Neutrophil (primary cell): ENCODE results near the gene C17orf78.
"Not testable (repeated sequence)": the region's sequence is repeated elsewhere in the genome, so short reads cannot be mapped to it uniquely, and the experiment has no call there.

ENCODE experiments used
- H3K27ac ChIP-seq: fragments of 200-600 bp; sonication (generic); 2 replicates; pipeline ENCODE4 v1.5.1; 2016; ENCODE audit warnings: mild to moderate bottlenecking, moderate library complexity
- H3K27me3 ChIP-seq: fragments of 200-600 bp; sonication (generic); 2 replicates; pipeline ENCODE4 v1.6.0; 2016; ENCODE audit warnings: mild to moderate bottlenecking
- H3K36me3 ChIP-seq: fragments of 200-600 bp; sonication (generic); 2 replicates; pipeline ENCODE4 v1.5.1; 2017
- H3K4me1 ChIP-seq, 2 experiments: fragments of 200-600 bp in 1 of 2; sonication (generic) in 1 of 2; 1 replicate in 1 of 2; 2 replicates in 1 of 2; pipeline versions ENCODE4 v1.5.1 to v1.6.1; 2013 to 2016; ENCODE audit warnings: low read depth in 1 of 2, low read length in 1 of 2, mild to moderate bottlenecking in 1 of 2, moderate library complexity in 1 of 2; ENCODE audit not compliant: control insufficient read depth in 1 of 2, insufficient read depth in 1 of 2
- H3K4me3 ChIP-seq, 2 experiments: fragments of 200-600 bp in 1 of 2; sonication (generic) in 1 of 2; 1 replicate in 1 of 2; 2 replicates in 1 of 2; pipeline ENCODE4 v1.5.1; 2013 to 2016; ENCODE audit warnings: low read depth in 1 of 2, low read length in 1 of 2, mild to moderate bottlenecking in 1 of 2, moderate library complexity in 1 of 2
- H3K9me3 ChIP-seq: fragments of 200-600 bp; sonication (generic); 2 replicates; pipeline ENCODE4 v1.5.1; 2016
- TF ChIP-seq, protein P1 (sequence below): fragments of 200-600 bp; sonication (generic); IDR thresholded peaks from 2 replicates; pipeline ENCODE4 v1.5.1; 2016; ENCODE audit warnings: antibody characterized with exemption

The C17orf78 gene

DNA sequence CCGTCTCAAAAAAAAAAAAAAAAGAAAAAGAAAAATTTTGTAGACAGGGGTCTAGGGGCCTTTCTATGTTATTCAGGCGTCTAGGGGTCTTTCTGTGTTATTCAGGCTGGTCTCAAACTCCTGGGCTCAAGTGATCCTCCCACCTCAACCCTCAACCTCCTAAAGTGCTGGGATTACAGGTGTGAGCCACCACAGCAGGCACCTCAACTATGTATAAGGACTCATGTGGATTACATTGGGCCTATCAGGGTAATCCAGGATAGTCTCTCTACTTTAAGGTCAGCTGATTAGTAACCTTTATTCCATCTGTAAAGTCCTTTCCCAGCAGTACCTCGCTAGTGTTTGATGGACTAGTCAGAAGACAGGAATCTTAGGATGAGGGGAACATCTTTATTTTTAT lies 53.3 kb downstream of the C17orf78 start:
- H3K4me1 ChIP-seq = no peaks in the 10 kb centered on the region
- no peak overlapping the region for H3K27ac ChIP-seq
- peaks cover 32% of the 10 kb centered on the region for H3K36me3 ChIP-seq
- H3K9me3 ChIP-seq = no peaks in the 10 kb centered on the region
- TF ChIP-seq, protein P1, sequence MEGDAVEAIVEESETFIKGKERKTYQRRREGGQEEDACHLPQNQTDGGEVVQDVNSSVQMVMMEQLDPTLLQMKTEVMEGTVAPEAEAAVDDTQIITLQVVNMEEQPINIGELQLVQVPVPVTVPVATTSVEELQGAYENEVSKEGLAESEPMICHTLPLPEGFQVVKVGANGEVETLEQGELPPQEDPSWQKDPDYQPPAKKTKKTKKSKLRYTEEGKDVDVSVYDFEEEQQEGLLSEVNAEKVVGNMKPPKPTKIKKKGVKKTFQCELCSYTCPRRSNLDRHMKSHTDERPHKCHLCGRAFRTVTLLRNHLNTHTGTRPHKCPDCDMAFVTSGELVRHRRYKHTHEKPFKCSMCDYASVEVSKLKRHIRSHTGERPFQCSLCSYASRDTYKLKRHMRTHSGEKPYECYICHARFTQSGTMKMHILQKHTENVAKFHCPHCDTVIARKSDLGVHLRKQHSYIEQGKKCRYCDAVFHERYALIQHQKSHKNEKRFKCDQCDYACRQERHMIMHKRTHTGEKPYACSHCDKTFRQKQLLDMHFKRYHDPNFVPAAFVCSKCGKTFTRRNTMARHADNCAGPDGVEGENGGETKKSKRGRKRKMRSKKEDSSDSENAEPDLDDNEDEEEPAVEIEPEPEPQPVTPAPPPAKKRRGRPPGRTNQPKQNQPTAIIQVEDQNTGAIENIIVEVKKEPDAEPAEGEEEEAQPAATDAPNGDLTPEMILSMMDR = no peak
- H3K4me3 ChIP-seq = no peak overlapping the region
- no peaks in the 10 kb centered on the region for H3K27me3 ChIP-seq

DNA sequence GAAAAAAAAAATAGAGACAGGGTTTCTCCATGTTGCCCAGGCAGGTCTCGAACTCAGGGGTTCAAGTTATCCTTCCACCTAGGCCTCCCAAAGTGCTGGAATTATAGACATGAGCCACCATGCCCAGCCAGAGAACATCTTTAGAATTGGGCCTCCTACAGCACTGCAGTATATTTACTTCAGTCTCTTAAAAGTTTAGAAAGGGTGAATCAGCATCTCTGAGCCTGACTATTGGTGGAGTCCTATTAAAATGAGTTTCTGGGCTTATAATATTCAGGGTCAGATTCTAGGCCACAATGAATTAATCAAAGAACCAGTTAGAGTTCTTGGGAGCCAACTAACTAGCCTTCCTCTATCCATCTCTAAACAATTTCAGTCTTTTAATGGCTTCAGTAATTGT lies 53.7 kb downstream of the C17orf78 start:
- TF ChIP-seq, protein P1 = no peak
- Histone ChIP-seq H3K4me1 (no peaks in the 10 kb centered on the region), H3K36me3 (peaks cover 28% of the 10 kb centered on the region), H3K27ac (no peak overlapping the region), H3K27me3 (no peaks in the 10 kb centered on the region), H3K4me3 (no peak overlapping the region), H3K9me3 (no peaks in the 10 kb centered on the region)

DNA sequence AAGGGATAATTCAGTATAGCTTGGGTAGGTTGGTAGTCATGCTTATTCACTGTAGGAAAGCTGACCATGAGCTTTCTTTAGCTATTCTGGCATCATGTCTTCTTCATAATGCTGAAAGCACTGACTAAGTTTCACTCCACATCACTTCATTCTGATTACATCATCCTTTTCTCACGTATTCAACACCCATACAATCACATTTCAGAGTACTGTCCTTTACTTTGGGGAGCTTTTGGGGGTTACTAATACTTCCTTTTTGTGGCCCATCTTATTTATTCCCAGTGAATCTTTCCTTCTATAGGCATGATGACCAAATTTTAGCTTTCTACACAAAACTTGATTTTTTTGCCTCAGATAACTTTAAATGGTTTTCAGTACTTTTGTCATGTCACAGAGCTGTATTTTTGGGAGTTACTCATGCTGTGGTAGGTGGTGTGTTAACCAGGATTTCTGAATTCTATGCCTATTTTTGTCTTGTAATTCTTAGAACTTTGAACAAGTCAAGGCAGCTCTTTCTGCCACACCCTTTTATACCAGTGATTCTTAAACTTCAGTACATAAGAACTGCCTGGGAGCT lies 54.4 kb downstream of the C17orf78 start:
- Histone ChIP-seq H3K4me3 (no peak overlapping the region), H3K27me3 (no peaks in the 10 kb centered on the region), H3K9me3 (no peaks in the 10 kb centered on the region), H3K27ac (no peak overlapping the region), H3K4me1 (no peaks in the 10 kb centered on the region), H3K36me3 (peaks cover 21% of the 10 kb centered on the region)
- TF ChIP-seq, protein P1 = no peak

DNA sequence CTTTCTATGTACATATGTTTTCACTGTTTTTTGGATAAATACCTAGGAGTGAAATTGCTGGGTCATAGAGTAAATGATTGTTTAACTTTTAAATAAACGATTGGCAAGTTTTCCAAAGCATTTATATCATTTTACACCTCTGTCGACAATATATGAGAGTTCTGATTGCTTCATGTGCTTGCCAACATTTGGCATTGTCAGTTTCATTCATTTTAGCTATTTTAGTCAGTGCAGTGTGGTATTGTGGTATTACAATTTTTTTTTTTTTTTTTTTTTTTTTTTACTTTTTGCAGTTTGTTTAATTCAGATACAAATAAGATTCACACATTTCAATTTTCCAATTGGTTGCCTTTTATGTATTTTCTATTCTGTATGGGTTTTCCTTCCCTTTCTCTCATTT lies 56.9 kb downstream of the C17orf78 start:
- no peak overlapping the region for H3K27ac ChIP-seq
- no peaks in the 10 kb centered on the region for H3K4me1 ChIP-seq
- TF ChIP-seq, protein P1 = no peak
- H3K36me3 ChIP-seq = peaks cover 20% of the 10 kb centered on the region
- H3K4me3 ChIP-seq = no peak overlapping the region
- no peaks in the 10 kb centered on the region for H3K9me3 ChIP-seq
- H3K27me3 ChIP-seq = no peaks in the 10 kb centered on the region

DNA sequence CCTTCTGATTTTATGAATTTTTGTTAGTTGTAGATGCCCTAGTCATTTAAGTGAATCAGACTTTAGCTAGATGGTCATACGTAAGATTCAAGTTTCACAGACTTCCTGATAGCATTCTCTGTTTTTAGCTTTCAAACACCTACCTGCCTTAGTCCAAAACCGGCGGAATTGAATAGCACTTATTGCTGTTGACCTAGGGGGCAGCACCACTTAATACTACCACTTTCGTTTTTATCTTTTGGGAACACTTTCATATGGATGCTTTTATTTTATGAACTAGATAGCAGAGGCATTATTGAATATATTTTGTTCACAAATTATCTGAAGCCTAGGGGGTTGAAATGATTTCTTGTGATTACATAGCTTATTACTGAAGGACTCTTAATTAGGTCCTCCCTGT lies 62.4 kb downstream of the C17orf78 start:
- no peak overlapping the region for H3K4me3 ChIP-seq
- no peaks in the 10 kb centered on the region for H3K27me3 ChIP-seq
- TF ChIP-seq, protein P1 = no peak
- H3K4me1 ChIP-seq = no peaks in the 10 kb centered on the region
- no peak overlapping the region for H3K27ac ChIP-seq
- H3K9me3 ChIP-seq = no peaks in the 10 kb centered on the region
- peaks cover 49% of the 10 kb centered on the region for H3K36me3 ChIP-seq

DNA sequence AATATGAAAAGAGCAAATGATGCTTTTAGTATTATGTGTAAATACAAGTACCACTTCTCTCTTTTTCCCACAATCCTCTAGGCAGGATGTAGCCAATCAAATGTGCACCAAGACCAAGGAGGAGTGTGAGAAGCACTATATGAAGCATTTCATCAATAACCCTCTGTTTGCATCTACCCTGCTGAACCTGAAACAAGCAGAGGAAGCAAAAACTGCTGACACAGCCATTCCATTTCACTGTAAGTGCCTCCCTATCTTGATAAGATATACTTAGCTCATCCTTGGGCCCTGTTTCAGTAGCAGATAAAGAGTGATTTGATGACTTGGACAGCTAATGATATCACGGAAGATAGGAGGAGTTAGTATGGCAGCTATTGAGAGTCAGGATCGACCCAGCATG lies 64.6 kb downstream of the C17orf78 start:
- H3K9me3 ChIP-seq = no peaks in the 10 kb centered on the region
- no peaks in the 10 kb centered on the region for H3K4me1 ChIP-seq
- H3K27ac ChIP-seq = no peak overlapping the region
- H3K27me3 ChIP-seq = no peaks in the 10 kb centered on the region
- H3K4me3 ChIP-seq = no peak overlapping the region
- TF ChIP-seq, protein P1 = no peak
- H3K36me3 ChIP-seq = peaks cover 65% of the 10 kb centered on the region

DNA sequence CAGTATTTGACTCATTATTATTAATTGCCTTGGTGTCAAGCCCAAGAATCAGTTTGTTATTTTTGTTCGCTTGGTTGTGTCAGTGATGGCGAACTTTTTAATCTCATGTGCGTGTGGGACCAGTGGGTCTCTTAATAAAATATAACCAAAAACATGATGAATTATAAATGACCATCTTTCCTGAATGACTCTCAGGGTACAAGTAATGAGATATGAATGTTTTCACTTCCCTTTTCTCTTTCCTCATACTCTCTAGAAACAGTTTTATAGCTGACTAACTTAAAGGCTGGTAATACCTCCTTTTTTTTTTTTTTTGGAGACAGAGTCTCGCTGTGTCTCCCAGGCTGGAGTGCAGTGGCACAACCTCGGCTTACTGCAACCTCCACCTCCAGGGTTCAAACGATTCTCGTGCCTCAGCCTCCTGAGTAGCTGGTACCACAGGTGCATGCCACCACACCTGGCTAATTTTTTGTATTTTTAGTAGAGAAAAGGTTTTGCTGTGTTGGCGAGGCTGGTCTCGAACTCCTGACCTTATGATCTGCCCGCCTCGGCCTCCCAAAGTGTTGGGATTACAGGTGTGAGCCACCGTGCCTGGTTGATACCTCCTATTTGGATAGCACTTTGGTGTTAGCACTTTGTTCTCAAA lies 65.7 kb downstream of the C17orf78 start:
- peaks cover 67% of the 10 kb centered on the region for H3K36me3 ChIP-seq
- H3K27me3 ChIP-seq, H3K9me3 ChIP-seq, H3K27ac ChIP-seq, H3K4me1 ChIP-seq, H3K4me3 ChIP-seq: not testable (repeated sequence)
